GM19467 (cell line): ENCODE results near the gene MORC4.
"Not testable (repeated sequence)": the region's sequence is repeated elsewhere in the genome, so short reads cannot be mapped to it uniquely, and the experiment has no call there.

ENCODE experiments used
- ATAC-seq: cut with Tn5 transposase; IDR thresholded peaks from one replicate; pipeline ENCODE4 v1.9.1; 2021; ENCODE audit warnings: mild to moderate bottlenecking, moderate library complexity; ENCODE audit not compliant: unreplicated experiment

The MORC4 gene

GRCh38 chrX:107000013-107000515 is at the start of gene MORC4:
Gene MORC4, minus strand, starts transcription at chrX:107000212. Its CDS starts 243 bp downstream, at chrX:106999969.
- ATAC-seq = peak; percentile 81

GRCh38 chrX:107047622-107048021 is 47.6 kb upstream of the MORC4 start:
- ATAC-seq = no peak

- ATAC-seq = no peak
Measured at GRCh38 chrX:107029752-107030151, 29.7 kb upstream of the MORC4 start.

GRCh38 chrX:107025545-107025944 is 25.5 kb upstream of the MORC4 start:
- no peak for ATAC-seq

GRCh38 chrX:107014936-107015335 is 14.9 kb upstream of the MORC4 start:
- no peak for ATAC-seq

GRCh38 chrX:107008034-107008433 is 8.0 kb upstream of the MORC4 start:
- ATAC-seq = no peak

GRCh38 chrX:106999002-106999975 is 723 bp downstream of the MORC4 start:
- ATAC-seq = peak; percentile 30

- no peak for ATAC-seq
Measured at GRCh38 chrX:106997611-106998010, 2.4 kb downstream of the MORC4 start.

- no peak for ATAC-seq
Measured at GRCh38 chrX:106995678-106996077, 4.3 kb downstream of the MORC4 start.

- ATAC-seq = no peak
Measured at GRCh38 chrX:106987488-106987887, 12.5 kb downstream of the MORC4 start.

- no peak for ATAC-seq
Measured at GRCh38 chrX:106980952-106981626, 18.9 kb downstream of the MORC4 start.

GRCh38 chrX:106976416-106976815 is 23.6 kb downstream of the MORC4 start:
- ATAC-seq = no peak

GRCh38 chrX:106973433-106974149 is 26.4 kb downstream of the MORC4 start:
- no peak for ATAC-seq

GRCh38 chrX:106972896-106973295 is 27.1 kb downstream of the MORC4 start:
- no peak for ATAC-seq

- ATAC-seq = not testable (repeated sequence)
Measured at GRCh38 chrX:106966547-106966946, 33.5 kb downstream of the MORC4 start.

GRCh38 chrX:106964290-106964689 is 35.7 kb downstream of the MORC4 start:
- ATAC-seq = no peak

- no peak for ATAC-seq
Measured at GRCh38 chrX:106963111-106963510, 36.9 kb downstream of the MORC4 start.

GRCh38 chrX:106959901-106960300 is 40.1 kb downstream of the MORC4 start:
- ATAC-seq = no peak

- no peak for ATAC-seq
Measured at GRCh38 chrX:106957856-106958255, 42.2 kb downstream of the MORC4 start.

GRCh38 chrX:106955004-106955772 is 44.8 kb downstream of the MORC4 start:
- ATAC-seq = no peak
